ENCODE measurements around the gene GSK3B.
"Not testable (repeated sequence)": the region's sequence is repeated elsewhere in the genome, so short reads cannot be mapped to it uniquely, and the experiment has no call there.

Gene GSK3B

DNA sequence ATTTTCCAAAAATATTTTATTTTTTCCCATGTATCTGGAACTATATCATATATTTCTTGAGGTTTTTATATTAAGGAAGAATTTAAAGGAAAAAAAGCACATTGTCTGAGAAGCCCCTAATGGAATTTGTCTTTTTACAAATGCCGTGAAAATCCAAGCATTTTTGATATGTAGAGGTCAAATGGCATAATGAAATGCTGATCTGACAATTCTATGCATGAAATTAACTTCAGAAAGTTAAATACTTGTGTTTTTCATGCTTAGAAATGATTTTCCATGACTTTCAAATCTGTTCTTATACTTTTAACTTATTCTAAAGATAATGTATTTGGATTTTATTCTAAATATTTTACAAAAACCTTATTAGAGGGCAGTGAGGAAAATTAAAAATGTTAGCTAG lies 193.1 kb downstream of the GSK3B start:
- H3K4me3 ChIP-seq (ENCODE audit: low read depth, low read length), result no peak overlapping the region
- TF ChIP-seq, protein P1, sequence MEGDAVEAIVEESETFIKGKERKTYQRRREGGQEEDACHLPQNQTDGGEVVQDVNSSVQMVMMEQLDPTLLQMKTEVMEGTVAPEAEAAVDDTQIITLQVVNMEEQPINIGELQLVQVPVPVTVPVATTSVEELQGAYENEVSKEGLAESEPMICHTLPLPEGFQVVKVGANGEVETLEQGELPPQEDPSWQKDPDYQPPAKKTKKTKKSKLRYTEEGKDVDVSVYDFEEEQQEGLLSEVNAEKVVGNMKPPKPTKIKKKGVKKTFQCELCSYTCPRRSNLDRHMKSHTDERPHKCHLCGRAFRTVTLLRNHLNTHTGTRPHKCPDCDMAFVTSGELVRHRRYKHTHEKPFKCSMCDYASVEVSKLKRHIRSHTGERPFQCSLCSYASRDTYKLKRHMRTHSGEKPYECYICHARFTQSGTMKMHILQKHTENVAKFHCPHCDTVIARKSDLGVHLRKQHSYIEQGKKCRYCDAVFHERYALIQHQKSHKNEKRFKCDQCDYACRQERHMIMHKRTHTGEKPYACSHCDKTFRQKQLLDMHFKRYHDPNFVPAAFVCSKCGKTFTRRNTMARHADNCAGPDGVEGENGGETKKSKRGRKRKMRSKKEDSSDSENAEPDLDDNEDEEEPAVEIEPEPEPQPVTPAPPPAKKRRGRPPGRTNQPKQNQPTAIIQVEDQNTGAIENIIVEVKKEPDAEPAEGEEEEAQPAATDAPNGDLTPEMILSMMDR (IDR thresholded peaks at IDR 0.05; ENCODE audit: low read depth, low read length, missing control alignments), result no peak
- no peak for DNase-seq (ENCODE audit: low read depth)
- in situ Hi-C loops (cut with HindIII; ENCODE audit: low sequenced_read_pairs), result no loop called here

DNA sequence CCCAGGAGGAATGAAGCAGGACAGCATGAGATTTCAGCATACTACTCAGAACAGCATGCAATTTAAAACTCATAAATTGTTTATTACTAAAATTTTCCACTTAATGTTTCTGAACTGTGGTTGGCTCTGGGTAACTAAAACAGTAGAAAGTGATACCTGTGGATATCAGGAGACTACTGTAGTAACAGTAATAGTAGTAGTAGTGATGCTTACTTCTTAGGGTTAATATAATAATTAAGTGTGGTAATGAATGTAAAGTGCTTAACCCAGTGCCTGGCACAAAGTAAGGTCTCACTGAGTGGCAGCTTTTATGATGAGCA lies 195.1 kb downstream of the GSK3B start:
- TF ChIP-seq, protein P1 (IDR thresholded peaks at IDR 0.05; ENCODE audit: low read depth, low read length, missing control alignments), result no peak
- DNase-seq (ENCODE audit: low read depth), result no peak
- in situ Hi-C loops (cut with HindIII; ENCODE audit: low sequenced_read_pairs), result no loop called here
- H3K4me3 ChIP-seq (ENCODE audit: low read depth, low read length), result no peak overlapping the region

DNA sequence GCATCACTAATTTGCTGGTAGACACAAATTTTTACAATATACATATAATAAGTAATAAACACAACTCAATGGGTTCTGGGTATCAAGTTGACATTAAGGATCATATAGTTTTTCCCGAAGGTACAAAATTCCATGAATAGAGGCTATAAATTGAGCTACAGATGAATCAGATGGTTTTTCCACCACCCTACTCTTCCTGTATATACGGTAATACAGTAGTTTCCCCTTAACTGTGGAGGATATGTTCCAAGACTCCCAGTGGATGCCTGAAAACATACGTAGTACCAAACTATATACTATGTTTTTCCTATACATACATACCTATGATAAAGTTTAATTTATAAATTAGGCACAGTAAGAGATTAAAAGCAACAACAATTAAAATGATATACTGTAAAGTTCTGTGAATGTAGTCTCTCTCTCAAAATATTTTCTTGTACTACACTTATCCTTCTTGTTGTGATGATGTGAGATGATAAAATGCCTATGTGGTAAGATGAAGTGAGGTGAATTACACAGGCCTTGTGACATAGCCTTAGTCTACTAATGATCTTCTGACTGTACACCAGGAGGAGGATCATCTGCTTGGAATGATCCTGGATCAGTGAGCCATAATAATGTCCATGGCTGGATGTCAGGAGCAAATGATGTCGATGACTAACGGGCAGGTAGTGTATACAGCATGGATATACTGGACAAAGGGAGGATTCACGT lies 195.6 kb downstream of the GSK3B start:
- no peak overlapping the region for H3K4me3 ChIP-seq (ENCODE audit: low read depth, low read length)
- DNase-seq (ENCODE audit: low read depth), result no peak
- TF ChIP-seq, protein P1 (IDR thresholded peaks at IDR 0.05; ENCODE audit: low read depth, low read length, missing control alignments), result no peak
- in situ Hi-C loops (cut with HindIII; ENCODE audit: low sequenced_read_pairs), result no loop called here

- no peak for DNase-seq (ENCODE audit: low read depth)
- TF ChIP-seq, protein P1 (IDR thresholded peaks at IDR 0.05; ENCODE audit: low read depth, low read length, missing control alignments), result no peak
- in situ Hi-C loops (cut with HindIII; ENCODE audit: low sequenced_read_pairs), result no loop called here
- no peak overlapping the region for H3K4me3 ChIP-seq (ENCODE audit: low read depth, low read length)
These were observed 200.1 kb downstream of the GSK3B start for GRCh38 chr3:119894195-119894594.

GRCh38 chr3:119893769-119894168 lies 200.5 kb downstream of the GSK3B start:
- in situ Hi-C loops (cut with HindIII; ENCODE audit: low sequenced_read_pairs), result no loop called here
- no peak for DNase-seq (ENCODE audit: low read depth)
- no peak overlapping the region for H3K4me3 ChIP-seq (ENCODE audit: low read depth, low read length)
- TF ChIP-seq, protein P1 (IDR thresholded peaks at IDR 0.05; ENCODE audit: low read depth, low read length, missing control alignments), result no peak

DNA sequence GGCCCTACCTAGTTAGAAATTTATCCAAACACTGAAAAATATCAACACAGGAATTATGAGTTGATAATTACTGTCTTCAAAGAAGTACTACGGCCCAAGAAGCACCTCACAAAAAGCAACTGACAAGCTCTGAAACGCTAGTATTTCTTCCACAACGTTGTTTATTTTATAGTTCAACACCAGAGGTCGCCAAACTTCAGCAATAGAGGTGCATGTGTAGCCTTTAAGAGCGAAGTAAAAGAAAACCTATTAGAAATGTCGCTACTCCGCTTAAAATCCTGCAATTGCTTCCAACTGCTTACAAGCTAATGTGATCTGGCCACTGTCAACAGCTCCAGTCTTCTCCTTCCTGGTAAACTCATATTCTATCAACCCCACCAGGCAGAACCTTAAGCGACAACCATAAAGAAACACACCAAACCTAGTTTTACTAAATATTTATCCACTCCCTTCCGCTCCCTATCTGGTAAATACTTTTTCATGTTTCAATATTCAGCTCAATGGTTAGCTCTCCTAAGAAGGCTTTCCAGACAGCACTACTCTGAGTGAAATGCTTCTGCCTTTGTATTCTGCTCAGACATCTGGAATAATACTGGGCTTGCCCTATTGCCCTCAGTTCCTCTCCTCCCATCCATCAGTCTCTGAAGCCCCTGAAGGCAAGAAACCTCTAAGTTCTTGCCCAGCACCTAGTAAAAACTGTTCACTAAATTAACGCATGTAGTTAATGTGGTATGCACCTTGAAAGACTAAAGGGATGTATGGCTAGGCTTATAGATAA lies 202.1 kb downstream of the GSK3B start:
- TF ChIP-seq, protein P1 (IDR thresholded peaks at IDR 0.05; ENCODE audit: low read depth, low read length, missing control alignments), result peak; percentile 70
- H3K4me3 ChIP-seq (ENCODE audit: low read depth, low read length), result no peak overlapping the region
- in situ Hi-C loops (cut with HindIII; ENCODE audit: low sequenced_read_pairs), result no loop called here
- peak; percentile 76 for DNase-seq (ENCODE audit: low read depth)

DNA sequence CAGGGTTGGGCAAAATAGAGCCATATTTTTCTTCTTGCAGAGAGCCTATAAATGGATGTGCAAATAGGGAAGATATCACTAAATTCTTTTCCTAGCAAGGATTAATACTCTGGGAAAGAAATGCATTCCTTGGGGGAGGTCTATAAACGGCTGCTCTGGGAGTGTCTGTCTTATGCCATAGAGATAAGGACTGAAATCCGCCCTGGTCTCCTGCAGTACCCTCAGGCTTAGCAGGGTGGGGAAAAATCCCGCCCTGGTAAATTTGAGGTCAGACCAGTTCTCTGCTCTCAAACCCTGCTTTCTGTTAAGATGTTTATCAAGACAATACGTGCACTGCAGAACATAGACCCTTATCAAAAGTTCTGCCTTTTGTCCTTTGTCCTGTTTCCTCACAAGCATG lies 205.6 kb downstream of the GSK3B start:
- DNase-seq (ENCODE audit: low read depth); H3K4me3 ChIP-seq (ENCODE audit: low read depth, low read length); in situ Hi-C loops (cut with HindIII; ENCODE audit: low sequenced_read_pairs): not testable (repeated sequence)
